K562 (cell line): ENCODE results near the gene SOSTDC1. TPM values are rescaled to one million over a fixed set of nuclear protein-coding genes. Genes with fewer than 3 reads are reported as not detected.

ENCODE experiments used
- CREM ChIP-seq: IDR thresholded peaks from 2 replicates; pipeline ENCODE4 v1.6.1; 2014; ENCODE audit warnings: antibody characterized with exemption, low read depth
- CTBP1 ChIP-seq: fragments of 450-650 bp; IDR thresholded peaks from 2 replicates; pipeline ENCODE4 v1.6.1; 2016; ENCODE audit warnings: borderline replicate concordance
- CXXC5 ChIP-seq: fragments of 250-450 bp; sonication (Bioruptor Pico); IDR thresholded peaks from 2 replicates; pipeline ENCODE4 v1.8.0; 2022; ENCODE audit warnings: inconsistent platforms, mild to moderate bottlenecking, moderate library complexity
- DPF2 ChIP-seq: fragments of 450-650 bp; IDR thresholded peaks from 2 replicates; pipeline ENCODE4 v1.6.1; 2016
- EP400 ChIP-seq: fragments of 450-650 bp; IDR thresholded peaks from 2 replicates; pipeline ENCODE4 v1.6.1; 2017; ENCODE audit warnings: antibody characterized with exemption, mild to moderate bottlenecking, moderate library complexity
- HDAC1 ChIP-seq, 2 experiments: fragments of 450-650 bp; IDR thresholded peaks; 2 replicates each; pipeline ENCODE4 v1.6.1; 2016 to 2017; ENCODE audit warnings: inconsistent platforms in 1 of 2, mild to moderate bottlenecking in 1 of 2, moderate library complexity in 1 of 2
- NONO ChIP-seq, 2 experiments: fragments of 200-400 bp in 1 of 2; fragments of 450-650 bp in 1 of 2; formaldehyde crosslinking in 1 of 2; IDR thresholded peaks; 2 replicates each; pipeline ENCODE4 v1.6.1; 2017; ENCODE audit warnings: low read depth in 2 of 2, mild to moderate bottlenecking in 2 of 2, moderate library complexity in 2 of 2, low read length in 1 of 2
- NR1H2 ChIP-seq: sonication (generic); formaldehyde crosslinking; IDR thresholded peaks from 2 replicates; pipeline ENCODE4 v1.4.0; 2020; ENCODE audit warnings: mild to moderate bottlenecking, missing genetic modification reagents
- NR2C2 ChIP-seq, 2 experiments: fragments of 200-800 bp in 1 of 2; sonication (Bioruptor generic) in 1 of 2; sonication (generic) in 1 of 2; formaldehyde crosslinking in 1 of 2; IDR thresholded peaks; 2 replicates each; pipeline versions ENCODE4 v1.6.1 to v1.8.0; 2016 to 2022; ENCODE audit warnings: mild to moderate bottlenecking in 1 of 2, missing compliant biosample characterization in 1 of 2, missing genetic modification characterization in 1 of 2, missing genetic modification reagents in 1 of 2
- NRF1 ChIP-seq, 2 experiments: fragments of 450-650 bp; IDR thresholded peaks in 1 of 2; conservative IDR thresholded peaks in 1 of 2; 2 replicates each; pipeline ENCODE4 v1.6.1; 2014; ENCODE audit warnings: mild to moderate bottlenecking in 2 of 2
- POLR2H ChIP-seq: IDR thresholded peaks from 2 replicates; pipeline ENCODE4 v1.6.1; 2016; ENCODE audit warnings: missing genetic modification characterization, low read depth, mild to moderate bottlenecking, control low read depth, missing compliant biosample characterization, moderate library complexity
- RCOR1 ChIP-seq, 2 experiments: IDR thresholded peaks; 2 replicates each; pipeline ENCODE4 v1.6.1; 2012; ENCODE audit warnings: low read depth in 2 of 2, low read length in 2 of 2, borderline replicate concordance in 1 of 2, improper control_type of control experiment in 1 of 2
- SPI1 ChIP-seq: IDR thresholded peaks from 2 replicates; pipeline ENCODE4 v1.6.1; 2011; ENCODE audit warnings: low read depth, low read length, control low read depth, borderline replicate concordance
- SUPT5H ChIP-seq: fragments of 450-650 bp; IDR thresholded peaks from 2 replicates; pipeline ENCODE4 v1.6.1; 2016
- TAF7 ChIP-seq: fragments of 450-650 bp; IDR thresholded peaks from 2 replicates; pipeline ENCODE4 v1.6.1; 2016; ENCODE audit warnings: missing genetic modification characterization, missing compliant biosample characterization
- TBP ChIP-seq: optimal IDR thresholded peaks from 2 replicates; pipeline ENCODE3; 2011; ENCODE audit warnings: low read depth, low read length, improper control_type of control experiment
- ZNF384 ChIP-seq: IDR thresholded peaks from 2 replicates; pipeline ENCODE4 v1.6.1; 2012; ENCODE audit warnings: low read depth, low read length, improper control_type of control experiment
- ZNF445 ChIP-seq: fragments of 250-450 bp; sonication (Bioruptor Pico); IDR thresholded peaks from 2 replicates; pipeline ENCODE4 v1.4.0; 2020; ENCODE audit warnings: low read depth, mild to moderate bottlenecking, moderate library complexity
- polyA plus RNA-seq, 8 experiments: library from polyadenylated mRNA; depleted of rRNA in 4 of 8; stranded (reverse) in 5 of 8; unstranded in 3 of 8; fragments of >200 nt; fragmentation: Nextera tagmentation in 2 of 8; fragmentation: Illumina TruSeq in 1 of 8; extraction: Ambion mirVana in 2 of 8; extraction: Trizol in 1 of 8; gene quantifications; 2 replicates each; pipeline versions ENCODE4 v1.2.1 to v1.2.3, GENCODE V29; 2011 to 2014; ENCODE audit warnings: inconsistent platforms in 1 of 8, missing spikeins in 1 of 8
- total RNA-seq, 7 experiments: library from RNA; depleted of rRNA in 6 of 7; stranded (reverse); fragments of >200 nt in 6 of 7; fragmentation: Illumina TruSeq in 2 of 7; extraction: Trizol in 2 of 7; gene quantifications; 2 replicates each; pipeline versions ENCODE4 v1.2.1 to v1.2.3, GENCODE V29; 2011 to 2021; ENCODE audit warnings: low replicate concordance in 1 of 7
- TF ChIP-seq, protein P1 (sequence below), 2 experiments: fragments of 450-650 bp; conservative IDR thresholded peaks; 2 replicates each; pipeline ENCODE4 v1.6.1; 2017; ENCODE audit warnings: mild to moderate bottlenecking in 2 of 2, moderate library complexity in 2 of 2
- TF ChIP-seq, protein P2 (sequence below): fragments of 450-650 bp; IDR thresholded peaks from 2 replicates; pipeline ENCODE4 v1.6.1; 2016
- TF ChIP-seq, protein P3 (sequence below): fragments of 450-650 bp; IDR thresholded peaks from 2 replicates; pipeline ENCODE4 v1.6.1; 2017; ENCODE audit warnings: antibody characterized with exemption, mild to moderate bottlenecking

The SOSTDC1 gene
- total and polyA plus RNA-seq, 9 of the 15 experiments (the other 6 are each of a cell fraction or from before 2014, with no cell fraction given): 8.3 to 48.6 (median 15.9) TPM

DNA sequence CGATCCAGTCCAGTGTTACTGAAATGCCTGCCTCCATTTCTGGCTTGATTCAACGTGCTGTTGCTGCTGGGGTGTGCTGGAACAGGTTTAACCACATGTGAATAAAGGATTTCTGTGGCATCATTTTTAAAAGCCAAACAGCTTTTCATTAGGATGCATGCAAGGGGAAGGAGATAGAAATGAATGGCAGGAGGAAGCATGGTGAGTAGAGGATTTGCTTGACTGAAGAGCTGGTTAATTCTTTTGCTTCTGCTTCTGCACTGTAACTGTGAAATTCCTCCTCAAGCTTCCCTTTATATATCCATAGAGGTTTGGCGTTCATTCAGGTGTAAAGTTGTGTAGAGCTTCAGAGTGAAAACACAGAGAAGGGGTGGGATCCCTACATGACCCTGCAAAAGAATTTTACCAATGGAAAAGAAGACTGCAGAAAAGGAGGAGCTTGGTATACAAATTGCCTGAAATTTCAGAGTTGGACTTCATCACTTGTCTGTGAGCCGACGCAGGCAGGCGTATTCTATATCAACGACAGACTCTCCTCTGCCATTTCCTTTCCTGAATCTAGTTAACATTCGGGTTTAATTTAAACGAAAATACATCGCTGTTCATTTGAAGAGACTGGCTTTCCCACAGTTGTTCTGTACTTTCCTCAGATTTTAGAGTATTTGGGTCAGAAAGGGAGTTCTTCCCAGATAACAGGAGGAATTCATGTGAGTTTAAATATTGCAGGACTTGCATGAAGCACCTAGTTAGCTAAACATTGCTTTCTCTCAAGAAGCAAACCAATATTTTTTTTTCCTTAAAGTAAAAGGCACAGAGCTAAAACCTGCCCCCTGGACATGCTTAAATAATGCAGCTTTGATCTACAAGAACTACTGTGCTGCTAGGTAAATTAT is at the start of gene SOSTDC1 (continued):
- TF ChIP-seq POLR2H: peak; percentile 91
- peak; percentile 37; the same call in 1 of the 2 replicates for TF ChIP-seq DPF2
- TF ChIP-seq NR1H2 (CRISPR knock-in tag): no peak
- TF ChIP-seq, protein P1, sequence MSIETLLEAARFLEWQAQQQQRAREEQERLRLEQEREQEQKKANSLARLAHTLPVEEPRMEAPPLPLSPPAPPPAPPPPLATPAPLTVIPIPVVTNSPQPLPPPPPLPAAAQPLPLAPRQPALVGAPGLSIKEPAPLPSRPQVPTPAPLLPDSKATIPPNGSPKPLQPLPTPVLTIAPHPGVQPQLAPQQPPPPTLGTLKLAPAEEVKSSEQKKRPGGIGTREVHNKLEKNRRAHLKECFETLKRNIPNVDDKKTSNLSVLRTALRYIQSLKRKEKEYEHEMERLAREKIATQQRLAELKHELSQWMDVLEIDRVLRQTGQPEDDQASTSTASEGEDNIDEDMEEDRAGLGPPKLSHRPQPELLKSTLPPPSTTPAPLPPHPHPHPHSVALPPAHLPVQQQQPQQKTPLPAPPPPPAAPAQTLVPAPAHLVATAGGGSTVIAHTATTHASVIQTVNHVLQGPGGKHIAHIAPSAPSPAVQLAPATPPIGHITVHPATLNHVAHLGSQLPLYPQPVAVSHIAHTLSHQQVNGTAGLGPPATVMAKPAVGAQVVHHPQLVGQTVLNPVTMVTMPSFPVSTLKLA (conservative IDR thresholded peaks at IDR 0.05): 0 out of 4 replicates have a peak, but pooled peaks of 1 of the 2 experiments have one; percentile 23
- TF ChIP-seq HDAC1 (IDR thresholded peaks at IDR 0.05): peak in 1 of 2 experiments; percentile 66; a peak in 1 of 4 replicates
- TF ChIP-seq NRF1 (conservative IDR thresholded peaks at IDR 0.05 in 1 of 2, IDR thresholded peaks at IDR 0.05 in 1 of 2): peak; percentile 77 to 80
- peak; percentile 35; the same call in 1 of the 2 replicates for TF ChIP-seq CTBP1
- 0 out of 2 replicates have a peak, but pooled peaks have one; percentile 15 for TF ChIP-seq CREM
- TF ChIP-seq TBP: peak; percentile 80
- no peak for TF ChIP-seq SPI1
- TF ChIP-seq TAF7 (tag): 0 out of 2 replicates have a peak, but pooled peaks have one; percentile 9
- TF ChIP-seq EP400: peak; percentile 21; the same call in 1 of the 2 replicates
- TF ChIP-seq NONO (IDR thresholded peaks at IDR 0.05; ENCODE audit: low read depth in 2 of 2, low read length in 1 of 2): peak in 1 of 2 experiments; percentile 71; a peak in 2 of 4 replicates
- no peak for TF ChIP-seq NR2C2 (CRISPR knock-in tag; IDR thresholded peaks at IDR 0.05)
- TF ChIP-seq NR2C2 (tag; IDR thresholded peaks at IDR 0.05): no peak
- TF ChIP-seq SUPT5H: peak; percentile 70
- peak in 1 of 2 experiments; percentile 38; a peak in 2 of 4 replicates for TF ChIP-seq RCOR1 (IDR thresholded peaks at IDR 0.05; ENCODE audit: borderline replicate concordance in 1 of 2, low read depth in 2 of 2, low read length in 2 of 2)
- peak; percentile 70 for TF ChIP-seq ZNF384
- TF ChIP-seq CXXC5: peak; percentile 27; the same call in 1 of the 2 replicates
- TF ChIP-seq, protein P2, sequence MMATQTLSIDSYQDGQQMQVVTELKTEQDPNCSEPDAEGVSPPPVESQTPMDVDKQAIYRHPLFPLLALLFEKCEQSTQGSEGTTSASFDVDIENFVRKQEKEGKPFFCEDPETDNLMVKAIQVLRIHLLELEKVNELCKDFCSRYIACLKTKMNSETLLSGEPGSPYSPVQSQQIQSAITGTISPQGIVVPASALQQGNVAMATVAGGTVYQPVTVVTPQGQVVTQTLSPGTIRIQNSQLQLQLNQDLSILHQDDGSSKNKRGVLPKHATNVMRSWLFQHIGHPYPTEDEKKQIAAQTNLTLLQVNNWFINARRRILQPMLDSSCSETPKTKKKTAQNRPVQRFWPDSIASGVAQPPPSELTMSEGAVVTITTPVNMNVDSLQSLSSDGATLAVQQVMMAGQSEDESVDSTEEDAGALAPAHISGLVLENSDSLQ: peak; percentile 51
- TF ChIP-seq, protein P3, sequence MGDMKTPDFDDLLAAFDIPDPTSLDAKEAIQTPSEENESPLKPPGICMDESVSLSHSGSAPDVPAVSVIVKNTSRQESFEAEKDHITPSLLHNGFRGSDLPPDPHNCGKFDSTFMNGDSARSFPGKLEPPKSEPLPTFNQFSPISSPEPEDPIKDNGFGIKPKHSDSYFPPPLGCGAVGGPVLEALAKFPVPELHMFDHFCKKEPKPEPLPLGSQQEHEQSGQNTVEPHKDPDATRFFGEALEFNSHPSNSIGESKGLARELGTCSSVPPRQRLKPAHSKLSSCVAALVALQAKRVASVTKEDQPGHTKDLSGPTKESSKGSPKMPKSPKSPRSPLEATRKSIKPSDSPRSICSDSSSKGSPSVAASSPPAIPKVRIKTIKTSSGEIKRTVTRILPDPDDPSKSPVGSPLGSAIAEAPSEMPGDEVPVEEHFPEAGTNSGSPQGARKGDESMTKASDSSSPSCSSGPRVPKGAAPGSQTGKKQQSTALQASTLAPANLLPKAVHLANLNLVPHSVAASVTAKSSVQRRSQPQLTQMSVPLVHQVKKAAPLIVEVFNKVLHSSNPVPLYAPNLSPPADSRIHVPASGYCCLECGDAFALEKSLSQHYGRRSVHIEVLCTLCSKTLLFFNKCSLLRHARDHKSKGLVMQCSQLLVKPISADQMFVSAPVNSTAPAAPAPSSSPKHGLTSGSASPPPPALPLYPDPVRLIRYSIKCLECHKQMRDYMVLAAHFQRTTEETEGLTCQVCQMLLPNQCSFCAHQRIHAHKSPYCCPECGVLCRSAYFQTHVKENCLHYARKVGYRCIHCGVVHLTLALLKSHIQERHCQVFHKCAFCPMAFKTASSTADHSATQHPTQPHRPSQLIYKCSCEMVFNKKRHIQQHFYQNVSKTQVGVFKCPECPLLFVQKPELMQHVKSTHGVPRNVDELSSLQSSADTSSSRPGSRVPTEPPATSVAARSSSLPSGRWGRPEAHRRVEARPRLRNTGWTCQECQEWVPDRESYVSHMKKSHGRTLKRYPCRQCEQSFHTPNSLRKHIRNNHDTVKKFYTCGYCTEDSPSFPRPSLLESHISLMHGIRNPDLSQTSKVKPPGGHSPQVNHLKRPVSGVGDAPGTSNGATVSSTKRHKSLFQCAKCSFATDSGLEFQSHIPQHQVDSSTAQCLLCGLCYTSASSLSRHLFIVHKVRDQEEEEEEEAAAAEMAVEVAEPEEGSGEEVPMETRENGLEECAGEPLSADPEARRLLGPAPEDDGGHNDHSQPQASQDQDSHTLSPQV: peak; percentile 25; the same call in 1 of the 2 replicates
- TF ChIP-seq ZNF445 (CRISPR knock-in tag): no peak
